Endodermal cell (in vitro differentiated cells): ENCODE results near the gene SLIT3. TPM values are rescaled to one million over a fixed set of nuclear protein-coding genes. Genes with fewer than 3 reads are reported as not detected.

Experiments
- DNase-seq: peaks from one replicate; pipeline ENCODE4 v3.0.0-alpha.2; 2017
- H3K27ac ChIP-seq: 2 replicates; pipeline ENCODE4 v1.5.1; 2013; ENCODE audit warnings: mild to moderate bottlenecking, low read depth, low read length, moderate library complexity
- H3K27me3 ChIP-seq: 2 replicates; pipeline ENCODE4 v1.6.1; 2013; ENCODE audit warnings: mild to moderate bottlenecking, low read length, moderate library complexity; ENCODE audit not compliant: insufficient read depth, control insufficient read depth, poor library complexity, severe bottlenecking
- H3K36me3 ChIP-seq: 2 replicates; pipeline ENCODE4 v1.7.0; 2013; ENCODE audit warnings: mild to moderate bottlenecking, low read length, moderate library complexity; ENCODE audit not compliant: control insufficient read depth, insufficient read depth
- H3K4me1 ChIP-seq: one replicate; pipeline ENCODE4 v1.7.0; 2013; ENCODE audit warnings: low read length; ENCODE audit not compliant: control insufficient read depth, insufficient read depth
- H3K4me3 ChIP-seq: 2 replicates; pipeline ENCODE4 v1.5.1; 2013; ENCODE audit warnings: mild to moderate bottlenecking, low read length, moderate library complexity
- H3K9ac ChIP-seq: 2 replicates; pipeline ENCODE4 v1.6.1; 2013; ENCODE audit warnings: mild to moderate bottlenecking, low read length, moderate library complexity; ENCODE audit not compliant: poor library complexity, severe bottlenecking; ENCODE audit errors: extremely low read depth
- H3K9me3 ChIP-seq: 2 replicates; pipeline ENCODE4 v1.6.1; 2013; ENCODE audit warnings: mild to moderate bottlenecking, low read length, moderate library complexity; ENCODE audit not compliant: control insufficient read depth
- H3K27ac Mint-ChIP-seq: 2 replicates; pipeline ENCODE4 v1.8.0; 2020; ENCODE audit warnings: mixed read lengths
- H3K27me3 Mint-ChIP-seq: 2 replicates; pipeline ENCODE4 v1.8.0; 2021; ENCODE audit warnings: mild to moderate bottlenecking, mixed read lengths; ENCODE audit not compliant: insufficient read depth
- H3K36me3 Mint-ChIP-seq: 2 replicates; pipeline ENCODE4 v1.8.0; 2020; ENCODE audit warnings: low read depth, mixed read lengths
- H3K4me1 Mint-ChIP-seq: 2 replicates; pipeline ENCODE4 v1.8.0; 2020; ENCODE audit warnings: mixed read lengths
- H3K4me3 Mint-ChIP-seq: 2 replicates; pipeline ENCODE4 v1.8.0; 2020; ENCODE audit warnings: mild to moderate bottlenecking, moderate library complexity, mixed read lengths
- H3K9me3 Mint-ChIP-seq: 2 replicates; pipeline ENCODE4 v1.8.0; 2020; ENCODE audit warnings: mild to moderate bottlenecking, mixed read lengths
- CTCF ChIP-seq: fragments of 200-600 bp; sonication (generic); conservative IDR thresholded peaks from 2 replicates; pipeline ENCODE4 v1.5.0; 2021; ENCODE audit warnings: antibody characterized with exemption, mild to moderate bottlenecking
- WGBS, 2 experiments: methylation state at CpG; one replicate each; pipeline versions ENCODE4 v1.1.5 to v1.1.7; 2013; ENCODE audit warnings: missing lambda C conversion rate in 2 of 2, mixed read lengths in 1 of 2; ENCODE audit not compliant: insufficient coverage in 1 of 2, insufficient read length in 1 of 2; 5-methylcytosine and 5-hydroxymethylcytosine counted together
- total RNA-seq, 2 donors: library from RNA; stranded (reverse); fragmentation: NEBNext Ultra II Directional in 1 of 2; extraction: Animal tissue kit (Norgen Biotek cat#: 25700) in 1 of 2; gene quantifications; 2 replicates in 1 of 2; 3 replicates in 1 of 2; pipeline ENCODE4 v1.2.1, GENCODE V29; 2021

Gene SLIT3
- total RNA-seq, 2 donors from 2014 or later = 2.5 to 3.4 TPM

DNA sequence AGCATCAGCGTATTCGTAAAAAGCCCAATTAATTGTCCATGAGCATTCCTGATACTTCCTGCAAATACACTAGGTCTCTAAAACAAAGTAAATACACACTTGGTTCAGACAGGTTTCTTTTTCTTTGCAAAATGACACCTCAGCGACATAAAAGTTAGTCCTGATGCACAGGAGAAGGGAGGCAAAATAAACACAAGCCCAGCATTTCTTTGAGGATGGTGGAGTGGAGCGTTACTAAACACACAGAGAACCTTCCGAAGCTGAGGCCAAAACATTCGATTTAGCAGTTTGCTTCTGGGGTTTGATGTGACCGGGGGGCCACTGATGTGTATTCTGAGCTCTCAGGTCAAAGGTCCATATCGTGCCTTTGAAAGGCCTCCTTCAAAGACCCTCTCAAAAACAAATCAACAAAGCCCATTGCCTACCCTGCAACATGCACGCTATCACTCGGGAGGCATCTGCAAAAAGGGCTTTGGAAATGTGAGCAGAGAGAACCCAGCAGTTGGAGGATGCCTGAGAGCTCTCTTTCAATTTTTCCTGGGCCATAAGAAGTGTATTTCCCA, 453.3 kb downstream of the SLIT3 start:
- H3K4me3 ChIP-seq = no peak overlapping the region
- H3K27ac Mint-ChIP-seq = no peak overlapping the region
- WGBS, 2 experiments = 75 to 86% methylated on average over 8 to 10 of the region's 10 CpGs
- H3K4me1 Mint-ChIP-seq = peaks cover 17% of the 10 kb centered on the region
- H3K36me3 ChIP-seq = no peaks in the 10 kb centered on the region
- no peaks in the 10 kb centered on the region for H3K9me3 Mint-ChIP-seq
- H3K27ac ChIP-seq = no peak overlapping the region
- no peak for TF ChIP-seq CTCF
- H3K27me3 Mint-ChIP-seq = peaks cover 39% of the 10 kb centered on the region
- H3K4me3 Mint-ChIP-seq = no peak overlapping the region
- no peak for DNase-seq
- no peaks in the 10 kb centered on the region for H3K36me3 Mint-ChIP-seq
- no peaks in the 10 kb centered on the region for H3K9me3 ChIP-seq
- H3K4me1 ChIP-seq = no peaks in the 10 kb centered on the region
- no peak overlapping the region for H3K9ac ChIP-seq
- peaks cover 65% of the 10 kb centered on the region for H3K27me3 ChIP-seq

DNA sequence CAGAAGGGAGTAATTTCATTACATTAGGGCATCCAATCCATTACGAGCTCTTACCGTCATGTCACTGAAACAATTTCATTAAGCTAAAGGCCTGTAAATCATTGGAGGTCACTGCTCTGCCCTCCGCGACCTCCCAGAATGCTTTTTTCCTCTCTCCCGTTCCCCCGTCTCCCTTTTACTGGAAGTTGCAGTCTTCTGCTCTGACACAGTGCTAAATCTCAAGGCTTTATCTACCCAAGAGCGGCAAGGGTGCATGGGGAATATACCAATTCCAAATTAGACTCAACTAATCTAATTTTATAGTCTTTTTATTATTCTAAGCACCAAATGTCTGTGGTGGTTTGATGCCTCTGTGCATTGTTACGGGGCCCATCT, 456.0 kb downstream of the SLIT3 start:
- no peaks in the 10 kb centered on the region for H3K36me3 Mint-ChIP-seq

GRCh38 chr5:168844016-168844921, 456.7 kb downstream of the SLIT3 start:
- no peak for TF ChIP-seq CTCF
- H3K27ac Mint-ChIP-seq = no peak overlapping the region
- Histone ChIP-seq H3K4me1 (no peaks in the 10 kb centered on the region), H3K9me3 (no peaks in the 10 kb centered on the region), H3K27ac (peak overlapping the region; percentile 64), H3K27me3 (peaks cover 83% of the 10 kb centered on the region), H3K9ac (no peak overlapping the region), H3K36me3 (no peaks in the 10 kb centered on the region), H3K4me3 (no peak overlapping the region)
- peaks cover 58% of the 10 kb centered on the region for H3K27me3 Mint-ChIP-seq
- no peak for DNase-seq
- peaks cover 23% of the 10 kb centered on the region for H3K4me1 Mint-ChIP-seq
- H3K4me3 Mint-ChIP-seq = no peak overlapping the region
- H3K36me3 Mint-ChIP-seq = no peaks in the 10 kb centered on the region
- H3K9me3 Mint-ChIP-seq = no peaks in the 10 kb centered on the region
- WGBS, 2 experiments = 91 to 97% methylated on average over 11 to 25 of the region's 25 CpGs

More for the DNA sequence above, 456.0 kb downstream of the SLIT3 start:
- no peaks in the 10 kb centered on the region for H3K36me3 ChIP-seq
- Mint-ChIP-seq H3K27me3 (peaks cover 53% of the 10 kb centered on the region), H3K9me3 (no peaks in the 10 kb centered on the region), H3K4me3 (no peak overlapping the region), H3K4me1 (peaks cover 23% of the 10 kb centered on the region), H3K27ac (no peak overlapping the region)
- H3K27ac ChIP-seq = no peak overlapping the region
- H3K4me1 ChIP-seq = no peaks in the 10 kb centered on the region
- H3K9ac ChIP-seq = no peak overlapping the region
- no peak for DNase-seq
- H3K27me3 ChIP-seq = peaks cover 78% of the 10 kb centered on the region
- H3K4me3 ChIP-seq = no peak overlapping the region
- H3K9me3 ChIP-seq = no peaks in the 10 kb centered on the region
- 71 to 95% methylated on average over 8 of the region's 8 CpGs for WGBS, 2 experiments
- no peak for TF ChIP-seq CTCF
